Neural progenitor cell (in vitro differentiated cells): Measurements from ENCODE around the gene DCTPP1. TPM values are rescaled to one million over a fixed set of nuclear protein-coding genes. Genes with fewer than 3 reads are reported as not detected.

Source experiments
- DNase-seq: peaks from one replicate; pipeline ENCODE4 v3.0.0-alpha.2; 2016; ENCODE audit warnings: low spot score
- H2AFZ ChIP-seq: fragments of 200-600 bp; sonication (generic); replicated peaks from 2 replicates; pipeline ENCODE4 v1.6.1; 2016; ENCODE audit warnings: antibody characterized with exemption
- H3F3A ChIP-seq: fragments of 200-600 bp; sonication (generic); 2 replicates; pipeline ENCODE4 v1.6.1; 2016; ENCODE audit warnings: antibody characterized with exemption, low read depth
- H3K27ac ChIP-seq: fragments of 200-600 bp; sonication (generic); 2 replicates; pipeline ENCODE4 v1.5.1; 2016; ENCODE audit warnings: mild to moderate bottlenecking
- H3K27me3 ChIP-seq: fragments of 200-600 bp; sonication (generic); 2 replicates; pipeline ENCODE4 v1.6.1; 2016; ENCODE audit warnings: mild to moderate bottlenecking, moderate library complexity
- H3K36me3 ChIP-seq: fragments of 200-600 bp; sonication (generic); 2 replicates; pipeline ENCODE4 v1.5.1; 2016
- H3K4me1 ChIP-seq: fragments of 200-600 bp; sonication (generic); 2 replicates; pipeline ENCODE4 v1.6.1; 2016; ENCODE audit warnings: mixed run types
- H3K4me2 ChIP-seq: fragments of 200-600 bp; sonication (generic); 2 replicates; pipeline ENCODE4 v1.6.1; 2016
- H3K4me3 ChIP-seq: fragments of 200-600 bp; sonication (generic); 2 replicates; pipeline ENCODE4 v1.5.1; 2016
- H3K79me2 ChIP-seq: fragments of 200-600 bp; sonication (generic); 2 replicates; pipeline ENCODE4 v1.6.1; 2016; ENCODE audit warnings: low read depth
- H3K9ac ChIP-seq: fragments of 200-600 bp; sonication (generic); 2 replicates; pipeline ENCODE4 v1.6.1; 2016
- H3K9me3 ChIP-seq: fragments of 200-600 bp; sonication (generic); 2 replicates; pipeline ENCODE4 v1.5.1; 2016; ENCODE audit warnings: low read depth
- H4K20me1 ChIP-seq: fragments of 200-600 bp; sonication (generic); 2 replicates; pipeline ENCODE4 v1.6.1; 2016; ENCODE audit warnings: low read depth
- H3K27ac Mint-ChIP-seq: 3 replicates; pipeline ENCODE4 v1.8.0; 2021; ENCODE audit warnings: mixed read lengths
- H3K27me3 Mint-ChIP-seq: 2 replicates; pipeline ENCODE4 v1.8.0; 2022; ENCODE audit warnings: low read depth, mild to moderate bottlenecking, inconsistent platforms, moderate library complexity, mixed read lengths; ENCODE audit not compliant: insufficient read depth
- H3K36me3 Mint-ChIP-seq: 3 replicates; pipeline ENCODE4 v1.8.0; 2021; ENCODE audit warnings: mixed read lengths
- H3K4me1 Mint-ChIP-seq: 3 replicates; pipeline ENCODE4 v1.8.0; 2021; ENCODE audit warnings: mixed read lengths
- H3K4me3 Mint-ChIP-seq: 3 replicates; pipeline ENCODE4 v1.8.0; 2021; ENCODE audit warnings: mild to moderate bottlenecking, moderate library complexity, mixed read lengths
- H3K9me3 Mint-ChIP-seq: 3 replicates; pipeline ENCODE4 v1.8.0; 2020; ENCODE audit warnings: mixed read lengths
- CTCF ChIP-seq: fragments of 200-600 bp; sonication (generic); IDR thresholded peaks from 2 replicates; pipeline ENCODE4 v1.5.1; 2017; ENCODE audit warnings: antibody characterized with exemption, mild to moderate bottlenecking
- EZH2 ChIP-seq: fragments of 200-600 bp; sonication (generic); IDR thresholded peaks from 2 replicates; pipeline ENCODE4 v1.6.1; 2017; ENCODE audit warnings: antibody characterized with exemption, mild to moderate bottlenecking, moderate library complexity
- EZH2phosphoT487 ChIP-seq: fragments of 200-600 bp; sonication (generic); IDR thresholded peaks from 2 replicates; pipeline ENCODE4 v1.6.1; 2017; ENCODE audit warnings: antibody characterized with exemption
- total RNA-seq: library from RNA; depleted of rRNA; stranded (reverse); fragments of >200 nt; gene quantifications from 2 replicates; pipeline ENCODE4 v1.2.3, GENCODE V29; 2015; ENCODE audit warnings: low replicate concordance

Gene DCTPP1
- total RNA-seq, 1 donor from 2014 or later, result 30.4 TPM

DNA sequence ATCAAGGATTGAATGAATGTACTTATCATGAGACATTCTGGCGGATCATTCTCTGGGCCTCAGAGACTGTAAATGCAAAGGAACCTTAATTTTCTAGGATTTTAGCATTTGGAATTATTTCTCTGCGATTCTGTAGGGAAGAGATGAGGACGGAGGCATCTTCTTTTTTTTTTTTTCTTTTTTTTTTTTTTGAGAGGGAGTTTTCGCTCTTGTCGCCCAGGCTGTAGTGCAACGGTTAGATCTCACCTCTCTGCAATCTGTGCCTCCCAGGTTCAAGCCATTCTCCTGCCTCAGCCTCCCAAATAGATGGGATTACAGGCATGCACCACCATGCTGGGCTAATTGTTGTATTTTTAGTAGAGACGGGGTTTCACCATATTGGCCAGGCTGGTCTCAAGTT is 44.9 kb upstream of the DCTPP1 start:
- Mint-ChIP-seq H3K27ac (no peak overlapping the region), H3K36me3 (no peaks in the 10 kb centered on the region), H3K4me1 (no peaks in the 10 kb centered on the region), H3K9me3 (no peaks in the 10 kb centered on the region), H3K4me3 (no peak overlapping the region), H3K27me3 (peaks cover 12% of the 10 kb centered on the region)
- no peaks in the 10 kb centered on the region for H3K79me2 ChIP-seq
- H3K27ac ChIP-seq, result no peak overlapping the region
- no peak for DNase-seq
- no peaks in the 10 kb centered on the region for H3K4me1 ChIP-seq
- H3K9ac ChIP-seq, result no peak overlapping the region
- TF ChIP-seq EZH2phosphoT487, result no peak
- H3K36me3 ChIP-seq, result no peaks in the 10 kb centered on the region
- H4K20me1 ChIP-seq, result no peaks in the 10 kb centered on the region
- no peaks in the 10 kb centered on the region for H3K27me3 ChIP-seq
- no peak overlapping the region for H3K4me2 ChIP-seq
- no peaks in the 10 kb centered on the region for H3K9me3 ChIP-seq
- H3F3A ChIP-seq, result no peaks in the 10 kb centered on the region
- no peak overlapping the region for H2AFZ ChIP-seq
- no peak overlapping the region for H3K4me3 ChIP-seq

- Mint-ChIP-seq H3K4me1 (no peaks in the 10 kb centered on the region), H3K9me3 (no peaks in the 10 kb centered on the region), H3K27me3 (peaks cover 12% of the 10 kb centered on the region), H3K27ac (no peak overlapping the region), H3K4me3 (no peak overlapping the region), H3K36me3 (no peaks in the 10 kb centered on the region)
- Histone ChIP-seq H3K4me2 (no peak overlapping the region), H3F3A (no peaks in the 10 kb centered on the region), H3K9me3 (no peaks in the 10 kb centered on the region), H3K27me3 (no peaks in the 10 kb centered on the region), H3K36me3 (no peaks in the 10 kb centered on the region), H4K20me1 (no peaks in the 10 kb centered on the region), H3K9ac (no peak overlapping the region), H3K4me3 (no peak overlapping the region), H3K4me1 (no peaks in the 10 kb centered on the region), H3K79me2 (no peaks in the 10 kb centered on the region), H3K27ac (no peak overlapping the region), H2AFZ (no peak overlapping the region)
- no peak for DNase-seq
- TF ChIP-seq EZH2phosphoT487 (no peak), EZH2 (no peak), CTCF (no peak)
Measured at GRCh38 chr16:30474074-30474452, 44.2 kb upstream of the DCTPP1 start.

- Histone ChIP-seq H3K79me2 (no peaks in the 10 kb centered on the region), H3F3A (no peaks in the 10 kb centered on the region), H3K27me3 (no peaks in the 10 kb centered on the region), H3K27ac (no peak overlapping the region), H3K9ac (no peak overlapping the region), H2AFZ (peak overlapping the region; percentile 10), H3K36me3 (no peaks in the 10 kb centered on the region), H4K20me1 (no peaks in the 10 kb centered on the region), H3K4me2 (no peak overlapping the region), H3K4me1 (no peaks in the 10 kb centered on the region), H3K4me3 (no peak overlapping the region), H3K9me3 (no peaks in the 10 kb centered on the region)
- no peaks in the 10 kb centered on the region for H3K36me3 Mint-ChIP-seq
- no peak overlapping the region for H3K4me3 Mint-ChIP-seq
- H3K9me3 Mint-ChIP-seq, result no peaks in the 10 kb centered on the region
- TF ChIP-seq CTCF (no peak), EZH2 (no peak), EZH2phosphoT487 (no peak)
- no peak for DNase-seq
- no peak overlapping the region for H3K27ac Mint-ChIP-seq
- no peaks in the 10 kb centered on the region for H3K4me1 Mint-ChIP-seq
- peaks cover 9% of the 10 kb centered on the region for H3K27me3 Mint-ChIP-seq
Measured at GRCh38 chr16:30473231-30474073, 43.6 kb upstream of the DCTPP1 start.

DNA sequence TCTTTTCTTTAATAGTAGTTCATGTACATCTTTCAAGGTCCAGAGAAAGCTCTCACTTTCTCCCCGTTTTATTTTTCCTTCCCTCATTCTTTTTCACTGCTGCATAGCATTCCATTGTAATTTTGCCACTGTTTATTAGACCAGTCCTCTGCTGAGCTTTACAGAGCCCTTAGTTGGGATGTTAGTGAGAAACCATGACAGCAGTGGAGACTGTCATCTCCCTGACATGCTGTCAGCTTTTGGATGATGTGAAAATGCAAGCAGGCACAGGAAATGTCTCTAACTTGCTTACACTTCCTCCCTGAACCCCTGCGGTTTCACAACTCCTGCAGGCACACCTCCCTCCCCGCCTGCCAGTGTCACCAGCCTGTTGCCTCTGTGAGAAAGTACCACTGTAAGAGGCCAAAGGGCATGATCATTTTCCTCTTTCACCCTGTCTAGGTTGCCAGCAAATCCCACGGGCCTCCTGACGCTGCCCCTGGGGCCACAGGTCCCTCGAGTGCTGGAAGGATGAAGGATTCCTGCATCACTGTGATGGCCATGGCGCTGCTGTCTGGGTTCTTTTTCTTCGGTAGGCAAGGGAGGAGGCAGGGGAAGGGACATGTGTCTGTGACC is 42.6 kb upstream of the DCTPP1 start, which contains the start of gene ITGAL:
TSS of gene ITGAL (plus strand) at position 415 of the 615 bp plus-strand sequence. CDS start at position 511, 96 bp downstream.
- Histone ChIP-seq H3K4me1 (no peaks in the 10 kb centered on the region), H3K36me3 (no peaks in the 10 kb centered on the region), H3K9me3 (no peaks in the 10 kb centered on the region), H3K79me2 (no peaks in the 10 kb centered on the region), H3F3A (no peaks in the 10 kb centered on the region), H2AFZ (peak within 1 kb of the TSS; percentile 10), H3K4me3 (no peak within 1 kb of the TSS), H3K27me3 (no peaks in the 10 kb centered on the region), H3K27ac (no peak within 1 kb of the TSS), H4K20me1 (no peaks in the 10 kb centered on the region), H3K4me2 (no peak within 1 kb of the TSS), H3K9ac (no peak within 1 kb of the TSS)
- H3K4me1 Mint-ChIP-seq, result no peaks in the 10 kb centered on the region
- no peaks in the 10 kb centered on the region for H3K9me3 Mint-ChIP-seq
- H3K4me3 Mint-ChIP-seq, result peak within 1 kb of the TSS; percentile 3
- H3K36me3 Mint-ChIP-seq, result no peaks in the 10 kb centered on the region
- no peak within 1 kb of the TSS for H3K27ac Mint-ChIP-seq
- no peak for DNase-seq
- TF ChIP-seq CTCF (no peak), EZH2phosphoT487 (no peak), EZH2 (no peak)
- peaks cover 5% of the 10 kb centered on the region for H3K27me3 Mint-ChIP-seq
